Uterus (tissue), 2 donors: Measurements from ENCODE around the gene ATP1A2.

Experiments
- CTCF ChIP-seq, 4 experiments: fragments of 200-600 bp in 2 of 4; fragments of 450-650 bp in 2 of 4; sonication (generic) in 2 of 4; IDR thresholded peaks; one replicate each; pipeline ENCODE4 v1.5.1; 2016 to 2019; ENCODE audit warnings: antibody characterized with exemption in 4 of 4, mild to moderate bottlenecking in 2 of 4, moderate library complexity in 1 of 4
- POLR2A ChIP-seq, 2 donors: fragments of 450-650 bp; IDR thresholded peaks; one replicate each; pipeline ENCODE4 v1.6.1; 2016; ENCODE audit warnings: antibody characterized with exemption in 2 of 2, mild to moderate bottlenecking in 1 of 2, moderate library complexity in 1 of 2

- TF ChIP-seq POLR2A (IDR thresholded peaks at IDR 0.05) (no peak), CTCF (IDR thresholded peaks at IDR 0.05) (no peak)
Observed at GRCh38 chr1:160136926-160137200, 21.3 kb downstream of the ATP1A2 start.
